Measurements from ENCODE around the gene EMC7. TPM values are rescaled to one million over a fixed set of nuclear protein-coding genes. Genes with fewer than 3 reads are reported as not detected.

Gene EMC7
- total and polyA plus RNA-seq, 9 donors: 27.4 to 118 (median 41.5) TPM

GRCh38 chr15:34047893-34048775 is 53.5 kb downstream of the EMC7 start:
- Histone ChIP-seq H3K4me1 (ENCODE audit: insufficient read depth) (no peaks in the 10 kb centered on the region), H3K36me3 (no peaks in the 10 kb centered on the region), H3K9me3 (no peaks in the 10 kb centered on the region), H3K27me3 (no peaks in the 10 kb centered on the region), H3K27ac (no peak overlapping the region), H3K4me3 (no peak overlapping the region)
- no peak for DNase-seq
- 61 to 68% (median 63%) methylated on average over 10 of the region's 10 CpGs for WGBS, 3 donors
- intact Hi-C loops (cut with DNase I): no loop called here
- no peak for TF ChIP-seq CTCF (IDR thresholded peaks at IDR 0.05)
- no peak for TF ChIP-seq EP300 (IDR thresholded peaks at IDR 0.05)
- no peak for TF ChIP-seq POLR2A (IDR thresholded peaks at IDR 0.05)

DNA sequence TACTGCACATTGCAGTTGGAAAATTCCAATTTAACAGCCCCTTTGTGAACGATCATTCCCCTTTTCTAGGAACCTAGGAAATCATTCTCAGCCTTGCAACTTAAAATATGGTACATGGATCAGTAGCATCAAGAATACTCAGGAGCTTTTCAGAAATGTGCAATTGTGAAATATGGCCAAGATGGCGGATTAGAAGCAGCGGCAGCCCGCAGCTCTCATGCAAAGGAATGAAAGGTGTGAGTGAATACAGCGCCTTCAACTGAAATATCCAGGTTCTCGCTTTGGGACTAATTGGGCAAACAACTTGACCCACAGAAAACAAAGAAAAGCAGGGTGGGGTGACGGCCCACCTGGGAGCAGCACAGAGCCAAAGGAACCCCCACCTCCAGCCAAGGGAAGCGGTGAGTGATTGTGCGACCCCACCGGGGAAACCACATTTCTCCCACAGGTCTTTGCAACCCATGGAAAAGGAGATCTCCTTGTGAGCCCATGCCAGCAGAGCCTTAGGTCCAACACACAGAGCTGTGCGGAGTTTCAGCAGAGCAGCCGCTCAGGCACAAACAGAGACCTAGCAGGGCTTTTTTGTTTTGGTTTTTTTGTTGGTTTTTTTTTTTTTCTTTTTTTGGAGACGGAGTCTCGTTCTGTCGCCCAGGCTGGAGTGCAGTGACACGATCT is 55.1 kb downstream of the EMC7 start:
- Histone ChIP-seq H3K9me3 (no peaks in the 10 kb centered on the region), H3K4me1 (ENCODE audit: insufficient read depth) (no peaks in the 10 kb centered on the region), H3K36me3 (no peaks in the 10 kb centered on the region), H3K27ac (no peak overlapping the region), H3K27me3 (no peaks in the 10 kb centered on the region), H3K4me3 (no peak overlapping the region)
- WGBS, 3 donors: 88 to 94% (median 93%) methylated on average over 16 of the region's 16 CpGs
- no peak for TF ChIP-seq CTCF (IDR thresholded peaks at IDR 0.05)
- TF ChIP-seq EP300 (IDR thresholded peaks at IDR 0.05): no peak
- no peak for TF ChIP-seq POLR2A (IDR thresholded peaks at IDR 0.05)
- no peak for DNase-seq
- intact Hi-C loops (cut with DNase I): no loop called here

- H3K27ac ChIP-seq: no peak overlapping the region
- H3K4me3 ChIP-seq: no peak overlapping the region
- H3K9me3 ChIP-seq: no peaks in the 10 kb centered on the region
- H3K27me3 ChIP-seq: no peaks in the 10 kb centered on the region
- WGBS, 3 donors: 55 to 65% (median 62%) methylated on average over 2 of the region's 2 CpGs
- DNase-seq: no peak
- intact Hi-C loops (cut with DNase I): no loop called here
- TF ChIP-seq POLR2A (IDR thresholded peaks at IDR 0.05) (no peak), CTCF (IDR thresholded peaks at IDR 0.05) (no peak), EP300 (IDR thresholded peaks at IDR 0.05) (no peak)
- H3K36me3 ChIP-seq: no peaks in the 10 kb centered on the region
- peaks cover 2% of the 10 kb centered on the region for H3K4me1 ChIP-seq (ENCODE audit: insufficient read depth)
Measured at GRCh38 chr15:34043813-34044212, 57.8 kb downstream of the EMC7 start.

DNA sequence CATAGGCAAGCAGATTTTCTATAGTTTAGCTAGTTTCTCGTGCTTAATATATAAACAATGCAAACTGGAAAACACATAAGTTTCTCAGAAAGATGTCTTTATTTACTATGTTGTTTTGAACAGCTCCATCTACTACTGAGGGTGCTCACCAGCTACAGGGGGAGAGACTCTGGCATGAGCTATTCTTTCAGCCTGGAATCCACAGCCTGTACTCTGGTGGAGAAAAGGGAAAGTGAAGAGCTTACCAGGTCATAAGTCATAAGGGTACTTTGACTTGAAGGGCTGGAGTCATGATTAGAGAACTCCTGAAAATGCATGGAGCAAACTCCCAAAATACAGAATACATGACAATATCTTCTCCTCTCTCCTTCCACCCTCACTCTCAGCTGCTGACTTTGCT is 58.3 kb downstream of the EMC7 start:
- 61 to 79% (median 75%) methylated on average over 1 of the region's 1 CpG for WGBS, 3 donors
- no peaks in the 10 kb centered on the region for H3K27me3 ChIP-seq
- H3K4me1 ChIP-seq (ENCODE audit: insufficient read depth): peaks cover 2% of the 10 kb centered on the region
- no peaks in the 10 kb centered on the region for H3K9me3 ChIP-seq
- no peak overlapping the region for H3K4me3 ChIP-seq
- DNase-seq: no peak
- intact Hi-C loops (cut with DNase I): no loop called here
- TF ChIP-seq CTCF (IDR thresholded peaks at IDR 0.05) (no peak), EP300 (IDR thresholded peaks at IDR 0.05) (no peak), POLR2A (IDR thresholded peaks at IDR 0.05) (no peak)
- H3K27ac ChIP-seq: no peak overlapping the region
- H3K36me3 ChIP-seq: no peaks in the 10 kb centered on the region
